HS-5 (cell line): Measurements from ENCODE around the gene ZBTB20.

ENCODE experiments used
- DNase-seq: peaks from one replicate; pipeline ENCODE4 v3.0.0-alpha.2; 2012; ENCODE audit warnings: low read depth

Gene ZBTB20

GRCh38 chr3:114762144-114762543 lies 384.9 kb downstream of the ZBTB20 start:
- DNase-seq: no peak

GRCh38 chr3:114760679-114761078 lies 386.4 kb downstream of the ZBTB20 start:
- no peak for DNase-seq

- DNase-seq: peak; percentile 52
Measured at GRCh38 chr3:114758831-114759699, 388.0 kb downstream of the ZBTB20 start.

- DNase-seq: no peak
Measured at GRCh38 chr3:114756506-114757279, 390.4 kb downstream of the ZBTB20 start.

- DNase-seq: no peak
Measured at GRCh38 chr3:114746502-114746901, 400.6 kb downstream of the ZBTB20 start.

- DNase-seq: peak; percentile 61
Measured at GRCh38 chr3:114745322-114746240, 401.5 kb downstream of the ZBTB20 start.

GRCh38 chr3:114743746-114744485 lies 403.2 kb downstream of the ZBTB20 start:
- DNase-seq: no peak

GRCh38 chr3:114741066-114741465 lies 406.0 kb downstream of the ZBTB20 start:
- no peak for DNase-seq

- DNase-seq: no peak
Measured at GRCh38 chr3:114739627-114740026, 407.5 kb downstream of the ZBTB20 start.

- no peak for DNase-seq
Measured at GRCh38 chr3:114732353-114732752, 414.7 kb downstream of the ZBTB20 start.

GRCh38 chr3:114730397-114730796 lies 416.7 kb downstream of the ZBTB20 start:
- no peak for DNase-seq

GRCh38 chr3:114727373-114727772 lies 419.7 kb downstream of the ZBTB20 start:
- DNase-seq: no peak

GRCh38 chr3:114725966-114726365 lies 421.1 kb downstream of the ZBTB20 start:
- no peak for DNase-seq

GRCh38 chr3:114722530-114722929 lies 424.6 kb downstream of the ZBTB20 start:
- DNase-seq: no peak

- no peak for DNase-seq
Measured at GRCh38 chr3:114721864-114722263, 425.2 kb downstream of the ZBTB20 start.

- DNase-seq: no peak
Measured at GRCh38 chr3:114721209-114721608, 425.9 kb downstream of the ZBTB20 start.

- no peak for DNase-seq
Measured at GRCh38 chr3:114718898-114719210, 428.2 kb downstream of the ZBTB20 start.

GRCh38 chr3:114718071-114718897 lies 428.8 kb downstream of the ZBTB20 start:
- DNase-seq: no peak

GRCh38 chr3:114716916-114717315 lies 430.2 kb downstream of the ZBTB20 start:
- no peak for DNase-seq

GRCh38 chr3:114716126-114716525 lies 431.0 kb downstream of the ZBTB20 start:
- DNase-seq: no peak
